Erythroblast (primary cell): ENCODE results near the gene CCDC38.
"Not testable (repeated sequence)": the region's sequence is repeated elsewhere in the genome, so short reads cannot be mapped to it uniquely, and the experiment has no call there.

Experiments used
- DNase-seq, 2 experiments: peaks; one replicate each; lab custom pipeline; 2025; lab: John Stamatoyannopoulos, UW
- GATA1 ChIP-seq: IDR thresholded peaks from 2 replicates; pipeline ENCODE4 v1.6.1; 2011; ENCODE audit warnings: low read depth, mild to moderate bottlenecking, control low read depth, low read length, moderate library complexity
- POLR2A ChIP-seq: IDR thresholded peaks from 2 replicates; pipeline ENCODE4 v1.6.1; 2011; ENCODE audit warnings: mild to moderate bottlenecking, low read length

The CCDC38 gene

DNA sequence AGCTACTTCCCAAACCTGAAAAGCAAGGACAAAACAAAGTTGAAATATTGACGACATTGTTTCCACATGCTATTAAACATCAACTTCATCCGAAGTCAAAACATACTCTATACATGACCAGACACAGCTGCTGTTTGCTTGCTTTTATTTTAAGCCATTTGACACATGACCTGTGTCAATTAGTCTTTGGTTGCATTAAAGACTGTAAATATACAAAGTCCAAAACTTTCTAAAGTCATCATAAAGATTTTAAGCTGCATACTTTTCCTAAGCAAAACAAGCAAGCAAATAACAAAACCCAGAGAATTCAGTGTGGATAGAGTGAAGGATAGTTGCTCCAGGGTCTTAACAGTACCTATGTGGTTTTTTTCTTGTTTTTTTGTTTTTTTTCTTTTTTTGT, 31.9 kb upstream of the CCDC38 start:
- TF ChIP-seq POLR2A (no peak), GATA1 (no peak)
- DNase-seq: no peak

- TF ChIP-seq POLR2A: no peak
- no peak for TF ChIP-seq GATA1
- no peak for DNase-seq
These were observed 30.5 kb upstream of the CCDC38 start for GRCh38 chr12:95972832-95973456.

- TF ChIP-seq POLR2A (no peak), GATA1 (no peak)
- DNase-seq: no peak
These were observed 28.5 kb upstream of the CCDC38 start for GRCh38 chr12:95970905-95971304.

- not testable (repeated sequence) for DNase-seq
These were observed 26.7 kb upstream of the CCDC38 start for GRCh38 chr12:95969116-95969515.

- DNase-seq: no peak
- TF ChIP-seq POLR2A (no peak), GATA1 (no peak)
These were observed 24.9 kb upstream of the CCDC38 start for GRCh38 chr12:95967301-95967700.

GRCh38 chr12:95966287-95966870, 24.0 kb upstream of the CCDC38 start:
- DNase-seq: no peak
- TF ChIP-seq GATA1 (no peak), POLR2A (no peak)

- TF ChIP-seq POLR2A: no peak
- DNase-seq: no peak
These were observed 20.7 kb upstream of the CCDC38 start for GRCh38 chr12:95963096-95963495.

- DNase-seq: no peak
- TF ChIP-seq POLR2A: no peak
- no peak for TF ChIP-seq GATA1
These were observed 19.8 kb upstream of the CCDC38 start for GRCh38 chr12:95962222-95962621.

GRCh38 chr12:95960241-95960640, 17.8 kb upstream of the CCDC38 start:
- no peak for DNase-seq
- no peak for TF ChIP-seq GATA1
- TF ChIP-seq POLR2A: no peak

- no peak for TF ChIP-seq GATA1
- no peak for TF ChIP-seq POLR2A
- no peak for DNase-seq
These were observed 16.7 kb upstream of the CCDC38 start for GRCh38 chr12:95959107-95959506.

DNA sequence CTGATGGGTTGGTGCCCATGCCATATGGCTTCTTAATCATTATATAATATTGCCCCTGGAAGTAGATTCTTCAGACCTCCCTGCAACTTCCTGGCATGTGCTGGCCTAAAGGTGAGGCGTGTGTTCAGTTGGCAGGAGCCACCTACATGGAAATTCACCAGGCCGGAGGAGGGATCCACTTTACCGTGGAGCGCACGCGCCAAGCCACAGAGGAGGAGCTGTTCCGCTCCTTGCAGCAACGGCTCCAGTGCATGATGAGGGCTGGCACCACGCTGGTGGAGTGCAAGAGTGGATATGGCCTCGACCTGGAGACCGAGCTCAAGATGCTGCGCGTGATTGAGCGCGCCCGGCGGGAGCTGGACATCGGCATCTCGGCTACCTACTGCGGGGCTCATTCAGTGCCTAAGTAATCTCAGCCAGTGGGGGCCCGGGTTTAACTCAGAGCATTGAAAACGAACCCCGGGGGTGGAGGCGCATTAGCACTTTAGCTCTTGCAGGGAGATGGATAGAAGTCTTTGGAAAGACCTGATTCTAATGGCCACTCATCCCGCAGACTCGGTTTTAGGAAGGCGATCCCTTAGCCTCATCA, 14.2 kb upstream of the CCDC38 start:
- no peak for DNase-seq
- TF ChIP-seq GATA1: no peak
- TF ChIP-seq POLR2A: no peak

DNA sequence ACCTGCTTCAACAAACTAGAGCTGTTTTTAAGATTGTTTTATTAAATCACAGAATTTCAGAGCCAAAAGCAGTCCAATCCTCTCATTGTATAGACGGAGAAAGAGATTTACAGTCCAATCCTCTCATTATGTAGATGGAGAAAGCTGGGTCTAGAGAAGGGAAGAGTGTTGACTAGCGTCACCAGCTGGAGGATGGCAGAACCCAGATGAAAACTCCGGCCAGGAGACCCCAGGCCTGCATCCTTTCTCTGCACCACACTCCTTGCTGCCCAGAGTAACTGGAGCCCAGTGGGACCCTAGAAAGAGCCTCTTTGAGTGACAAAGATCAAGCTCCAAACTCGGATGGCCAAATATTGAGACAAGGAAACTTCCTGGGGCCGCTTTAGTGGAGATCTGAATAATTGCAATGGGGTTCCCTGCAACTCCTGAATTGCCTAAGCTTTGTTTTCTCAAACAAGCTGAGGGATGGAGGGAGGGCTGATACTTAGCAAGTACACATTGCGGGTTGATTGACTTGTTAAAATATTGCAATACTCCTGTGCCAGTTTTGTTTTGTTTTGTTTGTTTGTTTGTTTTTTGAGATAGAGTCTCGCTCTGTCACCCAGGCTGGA, 13.2 kb upstream of the CCDC38 start:
- no peak for TF ChIP-seq POLR2A
- TF ChIP-seq GATA1: no peak
- DNase-seq: no peak

- DNase-seq: no peak
- TF ChIP-seq POLR2A: no peak
- no peak for TF ChIP-seq GATA1
These were observed 10.6 kb upstream of the CCDC38 start for GRCh38 chr12:95953000-95953399.

DNA sequence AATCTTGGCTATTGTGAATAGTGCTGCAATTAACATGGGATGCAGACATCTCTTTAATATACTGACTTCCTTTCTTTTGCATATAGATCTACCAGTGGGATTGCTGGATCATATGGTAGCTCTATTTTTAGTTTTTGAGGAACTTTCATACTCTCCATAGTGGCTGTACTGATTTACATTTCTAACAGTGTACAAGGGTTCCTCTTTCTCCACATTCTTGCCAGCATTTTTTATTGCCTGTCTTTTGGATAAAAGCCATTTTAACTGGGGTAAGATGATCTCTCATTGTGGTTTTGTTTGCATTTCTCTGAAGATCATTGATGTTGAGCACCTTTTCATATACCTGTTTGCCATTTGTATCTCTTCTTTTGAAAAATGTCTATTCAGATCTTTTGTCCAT, 9.1 kb upstream of the CCDC38 start:
- no peak for DNase-seq
- TF ChIP-seq GATA1 (no peak), POLR2A (no peak)
